Measurements from ENCODE around the gene CSRNP3.

- TF ChIP-seq POLR2A (IDR thresholded peaks at IDR 0.05; ENCODE audit: low read length) (no peak), GATA1 (IDR thresholded peaks at IDR 0.05; ENCODE audit: low read depth, low read length) (no peak)
Measured at GRCh38 chr2:165698444-165698884, 229.0 kb downstream of the CSRNP3 start.

Data from erythroblast (primary cell).